K562 (cell line): ENCODE measurements around the gene COL4A2. TPM values are rescaled to one million over a fixed set of nuclear protein-coding genes. Genes with fewer than 3 reads are reported as not detected.

Experiments used
- ATAC-seq: fragments of 200-7000 bp; cut with Tn5 transposase; 3 replicates; pipeline ENCODE4 v1.9.1; 2020; ENCODE audit warnings: moderate library complexity
- BruUV-seq: library from RNA; stranded (reverse); fragments of 400-500 nt; replicated peaks from 2 replicates; lab custom pipeline; 2021; lab: Mats Ljungman, UMichigan
- CTCF ChIA-PET: fragments of 300-600 bp; formaldehyde crosslinking; extraction: SDS; loops from one replicate; lab custom pipeline; 2021; ENCODE audit warnings: low intra/inter-chr PET ratio; lab: Yijun Ruan, JAX
- POLR2A ChIA-PET: fragments of 300-600, 350-650 bp; sonication (Branson Sonifier 250); formaldehyde crosslinking; extraction: SDS; loops from one replicate; lab custom pipeline; 2021; ENCODE audit warnings: antibody characterized with exemption, inconsistent platforms; lab: Yijun Ruan, JAX
- DNase-seq, 4 experiments: peaks; one replicate each; pipeline versions ENCODE4 v3.0.0 to v3.0.0-alpha.2; 2011 to 2018; ENCODE audit warnings: low spot score in 3 of 4, mixed read lengths in 3 of 4; ENCODE audit errors: extremely low read depth in 1 of 4
- FAIRE-seq: peaks from 2 replicates; lab custom pipeline; 2011; peaks lifted over from hg19 to GRCh38; lab: Jason Lieb, UNC
- H2AFZ ChIP-seq: 2 replicates; pipeline ENCODE4 v1.6.0; 2011; ENCODE audit warnings: low read depth, low read length, control low read depth, inconsistent platforms
- H3K27ac ChIP-seq: fragments of 200-600 bp; 3 replicates; pipeline ENCODE4 v1.8.0; 2011; ENCODE audit warnings: low read depth, mild to moderate bottlenecking, control low read depth, inconsistent platforms, low read length, moderate library complexity, mixed read lengths; ENCODE audit errors: extremely low read depth
- H3K27me3 ChIP-seq, 2 experiments: fragments of 300-600 bp in 1 of 2; 2 replicates in 1 of 2; 3 replicates in 1 of 2; pipeline versions ENCODE4 v1.6.0 to v1.8.0; 2011; ENCODE audit warnings: inconsistent platforms in 2 of 2, low read length in 2 of 2, mild to moderate bottlenecking in 1 of 2, mixed read lengths in 1 of 2, moderate library complexity in 1 of 2; ENCODE audit not compliant: control insufficient read depth in 2 of 2, insufficient read depth in 2 of 2
- H3K36me3 ChIP-seq: fragments of 300-600 bp; 3 replicates; pipeline ENCODE4 v1.8.0; 2011; ENCODE audit warnings: mild to moderate bottlenecking, low read length, inconsistent platforms; ENCODE audit not compliant: control insufficient read depth, insufficient read depth
- H3K4me1 ChIP-seq, 2 experiments: fragments of 200-600 bp in 1 of 2; replicated peaks in 1 of 2; 2 replicates in 1 of 2; 3 replicates in 1 of 2; pipeline versions ENCODE4 v1.5.1 to v1.8.0; 2011; ENCODE audit warnings: inconsistent platforms in 2 of 2, low read length in 2 of 2, mild to moderate bottlenecking in 1 of 2, mixed read lengths in 1 of 2, moderate library complexity in 1 of 2; ENCODE audit not compliant: control insufficient read depth in 2 of 2, insufficient read depth in 2 of 2
- H3K4me2 ChIP-seq: 2 replicates; pipeline ENCODE4 v1.6.1; 2011; ENCODE audit warnings: low read length, control low read depth, inconsistent platforms, mixed read lengths; ENCODE audit not compliant: insufficient read depth
- H3K4me3 ChIP-seq: fragments of 200-600 bp; sonication (generic), shearing (Covaris generic); 2 replicates; pipeline ENCODE4 v1.5.1; 2016; ENCODE audit warnings: control low read depth, inconsistent platforms
- H3K79me2 ChIP-seq: fragments of 200-600 bp; 3 replicates; pipeline ENCODE4 v1.8.0; 2011; ENCODE audit warnings: low read length, inconsistent platforms; ENCODE audit not compliant: control insufficient read depth, insufficient read depth
- H3K9ac ChIP-seq, 2 experiments: 2 replicates each; pipeline versions ENCODE4 v1.6.0 to v1.6.1; 2011; ENCODE audit warnings: low read depth in 2 of 2, low read length in 2 of 2, control low read depth in 1 of 2, inconsistent platforms in 1 of 2, mild to moderate bottlenecking in 1 of 2, mixed read lengths in 1 of 2; ENCODE audit not compliant: insufficient read depth in 1 of 2
- H3K9me1 ChIP-seq: one replicate; pipeline ENCODE4 v1.6.0; 2011; ENCODE audit warnings: inconsistent platforms, mild to moderate bottlenecking, low read length, moderate library complexity; ENCODE audit not compliant: control insufficient read depth, insufficient read depth
- H3K9me3 ChIP-seq: replicated peaks from 2 replicates; pipeline ENCODE4 v1.5.1; 2011; ENCODE audit warnings: low read depth, low read length, inconsistent platforms; ENCODE audit not compliant: control insufficient read depth, insufficient read depth
- H4K20me1 ChIP-seq: replicated peaks from 2 replicates; pipeline ENCODE4 v1.6.1; 2011; ENCODE audit warnings: low read length, inconsistent platforms, mixed read lengths; ENCODE audit not compliant: control insufficient read depth, insufficient read depth
- ARID2 ChIP-seq: fragments of 450-650 bp; IDR thresholded peaks from 2 replicates; pipeline ENCODE4 v1.6.1; 2017; ENCODE audit warnings: antibody characterized with exemption, mild to moderate bottlenecking
- ATF7 ChIP-seq: fragments of 450-650 bp; IDR thresholded peaks from 2 replicates; pipeline ENCODE4 v1.7.1; 2014; ENCODE audit warnings: mild to moderate bottlenecking, moderate library complexity
- CREB1 ChIP-seq, 2 experiments: sonication (generic) in 1 of 2; formaldehyde crosslinking in 1 of 2; IDR thresholded peaks; 2 replicates each; pipeline versions ENCODE4 v1.6.1 to v1.8.0; 2012 to 2022; ENCODE audit warnings: inconsistent platforms in 1 of 2, mild to moderate bottlenecking in 1 of 2, missing genetic modification reagents in 1 of 2, moderate library complexity in 1 of 2
- DACH1 ChIP-seq: fragments of 450-650 bp; IDR thresholded peaks from 2 replicates; pipeline ENCODE4 v1.6.1; 2018; ENCODE audit not compliant: partially characterized antibody
- ETV5 ChIP-seq: sonication (generic); formaldehyde crosslinking; IDR thresholded peaks from 2 replicates; pipeline ENCODE4 v1.4.0; 2020; ENCODE audit warnings: low read depth, mild to moderate bottlenecking, missing genetic modification reagents
- HDAC3 ChIP-seq: fragments of 450-650 bp; IDR thresholded peaks from 2 replicates; pipeline ENCODE4 v1.6.1; 2018; ENCODE audit warnings: borderline replicate concordance, mild to moderate bottlenecking, moderate library complexity; ENCODE audit not compliant: partially characterized antibody
- HIVEP1 ChIP-seq: fragments of 250-450 bp; sonication (Bioruptor Pico); IDR thresholded peaks from 2 replicates; pipeline ENCODE4 v1.4.0; 2020; ENCODE audit warnings: mild to moderate bottlenecking
- HSF4 ChIP-seq: fragments of 250-450 bp; sonication (Bioruptor Pico); IDR thresholded peaks from 2 replicates; pipeline ENCODE4 v2.1.2; 2022; ENCODE audit warnings: mild to moderate bottlenecking, moderate library complexity, borderline replicate concordance
- JUNB ChIP-seq: fragments of 450-650 bp; formaldehyde crosslinking; conservative IDR thresholded peaks from 2 replicates; pipeline ENCODE4 v1.4.0; 2020; ENCODE audit warnings: mild to moderate bottlenecking
- KLF16 ChIP-seq: IDR thresholded peaks from 2 replicates; pipeline ENCODE4 v1.6.1; 2016; ENCODE audit warnings: antibody characterized with exemption
- POLR2H ChIP-seq: IDR thresholded peaks from 2 replicates; pipeline ENCODE4 v1.6.1; 2016; ENCODE audit warnings: missing genetic modification characterization, low read depth, mild to moderate bottlenecking, control low read depth, missing compliant biosample characterization, moderate library complexity
- POU5F1 ChIP-seq: fragments of 150-350 bp; IDR thresholded peaks from 2 replicates; pipeline ENCODE4 v1.6.1; 2014; ENCODE audit warnings: borderline replicate concordance, low read length, low read depth, mild to moderate bottlenecking; ENCODE audit not compliant: partially characterized antibody
- RFX5 ChIP-seq: IDR thresholded peaks from 2 replicates; pipeline ENCODE4 v1.6.1; 2011; ENCODE audit warnings: low read depth, mild to moderate bottlenecking, improper control_type of control experiment, low read length
- SMARCB1 ChIP-seq: IDR thresholded peaks from 2 replicates; pipeline ENCODE4 v1.6.1; 2011; ENCODE audit warnings: improper control_type of control experiment, low read depth; ENCODE audit not compliant: insufficient read length
- SRSF9 ChIP-seq: fragments of 200-400 bp; formaldehyde crosslinking; IDR thresholded peaks from 2 replicates; pipeline ENCODE4 v1.6.1; 2017; ENCODE audit warnings: low read depth, low read length, borderline replicate concordance
- TFAM ChIP-seq: fragments of 250-450 bp; sonication (Bioruptor Pico); conservative IDR thresholded peaks from 2 replicates; pipeline ENCODE4 v1.5.0; 2021; ENCODE audit warnings: mild to moderate bottlenecking, moderate library complexity
- U2AF1 ChIP-seq: fragments of 200-400 bp; formaldehyde crosslinking; optimal IDR thresholded peaks from 2 replicates; pipeline ENCODE3; 2017; ENCODE audit warnings: mild to moderate bottlenecking, low read depth, low read length, moderate library complexity
- ZFP1 ChIP-seq: fragments of 450-650 bp; formaldehyde crosslinking; IDR thresholded peaks from 2 replicates; pipeline ENCODE4 v1.4.0; 2020; ENCODE audit warnings: mild to moderate bottlenecking, mixed read lengths
- ZNF146 ChIP-seq: IDR thresholded peaks from one replicate; pipeline ENCODE4 v1.6.1; 2018; ENCODE audit warnings: missing compliant biosample characterization; ENCODE audit not compliant: unreplicated experiment
- ZNF444 ChIP-seq: fragments of 250-450 bp; sonication (Bioruptor Pico); IDR thresholded peaks from 2 replicates; pipeline ENCODE4 v1.4.0; 2020; ENCODE audit warnings: mild to moderate bottlenecking, moderate library complexity
- WGBS: fragments of 100-300 bp; shearing (Covaris generic); methylation state at CpG from one replicate; pipeline ENCODE4 v1.1.6; 2016; ENCODE audit warnings: low coverage, mixed read lengths; ENCODE audit not compliant: insufficient coverage; ENCODE audit errors: missing lambda C conversion rate; 5-methylcytosine and 5-hydroxymethylcytosine counted together
- in situ Hi-C: fragments of 300-500 bp; cut with MboI; formaldehyde crosslinking; loops from 4 replicates; pipeline ENCODE4 v1.15.0; 2018; ENCODE audit warnings: inconsistent platforms, mixed read lengths
- intact Hi-C: fragments of 100-400 bp; cut with micrococcal nuclease; formaldehyde crosslinking; loops from 2 replicates; pipeline ENCODE4 v1.14.2; 2022
- polyA plus RNA-seq, 8 experiments: library from polyadenylated mRNA; depleted of rRNA in 4 of 8; stranded (reverse) in 5 of 8; unstranded in 3 of 8; fragments of >200 nt; fragmentation: Nextera tagmentation in 2 of 8; fragmentation: Illumina TruSeq in 1 of 8; extraction: Ambion mirVana in 2 of 8; extraction: Trizol in 1 of 8; gene quantifications; 2 replicates each; pipeline versions ENCODE4 v1.2.1 to v1.2.3, GENCODE V29; 2011 to 2014; ENCODE audit warnings: inconsistent platforms in 1 of 8, missing spikeins in 1 of 8
- total RNA-seq, 7 experiments: library from RNA; depleted of rRNA in 6 of 7; stranded (reverse); fragments of >200 nt in 6 of 7; fragmentation: Illumina TruSeq in 2 of 7; extraction: Trizol in 2 of 7; gene quantifications; 2 replicates each; pipeline versions ENCODE4 v1.2.1 to v1.2.3, GENCODE V29; 2011 to 2021; ENCODE audit warnings: low replicate concordance in 1 of 7
- TF ChIP-seq, protein P1 (sequence below), 3 experiments: IDR thresholded peaks in 2 of 3; conservative IDR thresholded peaks in 1 of 3; 2 replicates each; pipeline ENCODE4 v1.5.1; 2011 to 2012; ENCODE audit warnings: low read length in 3 of 3, mild to moderate bottlenecking in 3 of 3, control low read depth in 2 of 3, improper control_type of control experiment in 1 of 3, inconsistent platforms in 1 of 3, low read depth in 1 of 3, mixed read lengths in 1 of 3, moderate library complexity in 1 of 3; ENCODE audit not compliant: insufficient read depth in 2 of 3

The COL4A2 gene
- total and polyA plus RNA-seq, 9 of the 15 experiments (the other 6 are each of a cell fraction or from before 2014, with no cell fraction given) = 0.13 to 15.2 (median 8.1) TPM

GRCh38 chr13:110318920-110319319 lies 11.8 kb downstream of the COL4A2 start (continued):
- TF ChIP-seq ZNF146 (CRISPR knock-in tag) (no peak), KLF16 (no peak), HDAC3 (no peak), DACH1 (no peak), JUNB (CRISPR knock-in tag) (no peak), HSF4 (CRISPR knock-in tag) (no peak), ATF7 (no peak), CREB1 (IDR thresholded peaks at IDR 0.05) (no peak), CREB1 (CRISPR knock-in tag; IDR thresholded peaks at IDR 0.05) (no peak), U2AF1 (no peak), POU5F1 (no peak), SRSF9 (no peak), ZFP1 (CRISPR knock-in tag) (no peak)

- H3K9ac ChIP-seq = no peak overlapping the region
- POLR2A ChIA-PET = no interaction called here
- no peak overlapping the region for H3K4me3 ChIP-seq
- TF ChIP-seq TFAM = no peak
- no peak for TF ChIP-seq ETV5 (CRISPR knock-in tag)
- TF ChIP-seq, protein P1, sequence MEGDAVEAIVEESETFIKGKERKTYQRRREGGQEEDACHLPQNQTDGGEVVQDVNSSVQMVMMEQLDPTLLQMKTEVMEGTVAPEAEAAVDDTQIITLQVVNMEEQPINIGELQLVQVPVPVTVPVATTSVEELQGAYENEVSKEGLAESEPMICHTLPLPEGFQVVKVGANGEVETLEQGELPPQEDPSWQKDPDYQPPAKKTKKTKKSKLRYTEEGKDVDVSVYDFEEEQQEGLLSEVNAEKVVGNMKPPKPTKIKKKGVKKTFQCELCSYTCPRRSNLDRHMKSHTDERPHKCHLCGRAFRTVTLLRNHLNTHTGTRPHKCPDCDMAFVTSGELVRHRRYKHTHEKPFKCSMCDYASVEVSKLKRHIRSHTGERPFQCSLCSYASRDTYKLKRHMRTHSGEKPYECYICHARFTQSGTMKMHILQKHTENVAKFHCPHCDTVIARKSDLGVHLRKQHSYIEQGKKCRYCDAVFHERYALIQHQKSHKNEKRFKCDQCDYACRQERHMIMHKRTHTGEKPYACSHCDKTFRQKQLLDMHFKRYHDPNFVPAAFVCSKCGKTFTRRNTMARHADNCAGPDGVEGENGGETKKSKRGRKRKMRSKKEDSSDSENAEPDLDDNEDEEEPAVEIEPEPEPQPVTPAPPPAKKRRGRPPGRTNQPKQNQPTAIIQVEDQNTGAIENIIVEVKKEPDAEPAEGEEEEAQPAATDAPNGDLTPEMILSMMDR (IDR thresholded peaks at IDR 0.05 in 2 of 3, conservative IDR thresholded peaks at IDR 0.05 in 1 of 3; ENCODE audit: insufficient read depth in 2 of 3, low read depth in 1 of 3, low read length in 3 of 3) = no peak
- TF ChIP-seq HIVEP1 (CRISPR knock-in tag) = no peak
- no peak for TF ChIP-seq RFX5
- TF ChIP-seq ARID2 = no peak
- TF ChIP-seq SMARCB1 = no peak
- no peak for TF ChIP-seq ZNF444 (CRISPR knock-in tag)
- TF ChIP-seq POLR2H = no peak
- TF ChIP-seq, all 486 proteins: peak for 0
- ATAC-seq (no peak), DNase-seq (no peak), FAIRE-seq (no peak)
- Histone ChIP-seq H3K9me1 (no peaks in the 10 kb centered on the region), H4K20me1 (no peaks in the 10 kb centered on the region), H3K9me3 (no peaks in the 10 kb centered on the region), H3K27ac (no peak overlapping the region), H3K4me1 (no peaks in the 10 kb centered on the region), H3K36me3 (no peaks in the 10 kb centered on the region), H2AFZ (no peak overlapping the region), H3K79me2 (no peaks in the 10 kb centered on the region), H3K27me3 (peaks cover 0 to 30% of the 10 kb centered on the region in 2 experiments; a peak in 3 of 5 replicates), H3K4me2 (no peak overlapping the region)
- intact Hi-C loops (no loop called here), in situ Hi-C loops (no loop called here)
- no TSS peak for BruUV-seq
- CTCF ChIA-PET = no interaction called here
- 0% methylated on average over 3 of the region's 4 CpGs for WGBS
These were observed 12.3 kb downstream of the COL4A2 start for GRCh38 chr13:110319397-110319773.
